KBM-7 (cell line): ENCODE data around the gene GGTLC2.
"Not testable (repeated sequence)": the region's sequence is repeated elsewhere in the genome, so short reads cannot be mapped to it uniquely, and the experiment has no call there.

ENCODE experiments used
- DNase-seq: peaks from one replicate; pipeline ENCODE4 v3.0.0-alpha.2; 2015
- in situ Hi-C: fragments of 300-500 bp; cut with MboI; formaldehyde crosslinking; loops from 2 replicates; pipeline ENCODE4 v1.14.3; 2020; ENCODE audit warnings: low sequenced_read_pairs, low pct_unique_long_range_greater_than_20kb, mixed read lengths

The GGTLC2 gene

GRCh38 chr22:22685586-22685985 lies 41.2 kb downstream of the GGTLC2 start:
- in situ Hi-C loops = no loop called here
- no peak for DNase-seq

DNA sequence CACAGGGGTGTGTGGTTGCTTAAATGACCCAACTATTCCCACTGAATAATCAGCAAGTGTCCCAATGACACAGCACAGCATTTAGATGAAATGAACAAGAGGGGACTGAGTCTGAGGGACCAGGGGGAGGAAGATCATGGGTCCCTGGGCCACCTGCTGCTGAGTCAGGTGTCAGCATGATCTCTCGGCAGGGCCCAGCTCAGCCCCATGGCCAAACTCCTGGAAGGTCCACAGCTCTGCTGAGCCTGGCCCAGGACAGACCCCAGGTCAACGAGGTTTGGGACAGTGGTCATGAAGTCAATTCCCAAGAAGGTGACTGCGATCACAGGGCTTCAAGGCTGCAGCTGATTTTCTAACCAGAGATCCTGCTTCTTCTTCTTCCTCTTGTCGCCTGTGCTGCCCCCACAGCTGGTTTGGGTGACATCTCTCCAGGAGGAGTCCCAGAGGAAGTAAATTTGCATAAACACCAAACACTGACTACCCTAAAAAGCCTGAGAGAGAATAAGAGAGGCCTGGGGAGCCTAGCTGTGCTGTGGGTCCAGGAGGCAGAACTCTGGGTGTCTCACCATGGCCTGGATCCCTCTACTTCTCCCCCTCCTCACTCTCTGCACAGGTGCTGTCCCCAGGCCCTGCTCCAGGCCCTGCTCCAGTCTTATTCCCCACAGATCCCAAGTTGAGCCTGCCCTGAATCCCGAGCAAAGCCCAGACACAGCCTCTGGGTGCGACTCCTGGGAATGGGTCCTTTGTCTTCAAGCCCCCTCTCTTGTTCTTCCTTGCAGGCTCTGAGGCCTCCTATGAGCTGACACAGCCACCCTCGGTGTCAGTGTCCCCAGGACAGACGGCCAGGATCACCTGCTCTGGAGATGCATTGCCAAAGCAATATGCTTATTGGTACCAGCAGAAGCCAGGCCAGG lies 42.0 kb downstream of the GGTLC2 start:
- DNase-seq, in situ Hi-C loops: not testable (repeated sequence)

GRCh38 chr22:22687638-22688500 lies 43.5 kb downstream of the GGTLC2 start:
- in situ Hi-C loops = no loop called here
- DNase-seq = peak; percentile 59

DNA sequence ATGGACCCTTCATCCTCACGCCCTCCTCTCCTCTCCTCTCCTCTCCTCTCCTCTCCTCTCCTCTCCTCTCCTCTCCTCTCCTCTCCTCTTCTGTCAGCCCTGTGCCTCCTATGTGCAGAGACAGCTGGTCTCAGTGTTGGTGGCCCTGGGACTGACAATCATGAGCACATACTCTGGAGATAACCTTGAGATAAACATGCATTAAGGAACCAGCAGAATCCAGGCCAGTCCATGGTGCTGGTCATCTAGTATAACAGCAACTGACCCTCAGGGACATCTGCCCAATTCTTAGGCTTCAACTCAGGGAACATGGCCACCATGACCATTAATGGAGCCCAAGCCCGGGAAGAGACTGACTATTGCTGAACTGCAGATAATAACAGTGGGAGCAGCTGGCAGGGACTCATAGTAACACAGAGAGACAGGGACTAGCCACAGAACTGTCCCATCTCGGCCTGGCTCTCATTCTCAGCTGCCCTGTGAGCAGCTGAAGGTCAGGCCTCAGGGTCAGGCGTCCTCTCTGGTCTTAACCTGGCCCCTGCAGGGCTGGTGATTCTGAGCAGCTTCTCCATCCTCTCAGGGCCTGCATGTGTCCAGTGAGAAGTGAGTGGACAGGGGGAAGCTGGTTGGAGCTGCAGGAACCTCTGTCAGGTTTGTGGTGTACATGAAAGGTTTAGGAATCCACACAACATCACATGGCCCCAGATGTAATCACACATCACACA lies 45.4 kb downstream of the GGTLC2 start:
- in situ Hi-C loops = no loop called here
- DNase-seq = no peak

DNA sequence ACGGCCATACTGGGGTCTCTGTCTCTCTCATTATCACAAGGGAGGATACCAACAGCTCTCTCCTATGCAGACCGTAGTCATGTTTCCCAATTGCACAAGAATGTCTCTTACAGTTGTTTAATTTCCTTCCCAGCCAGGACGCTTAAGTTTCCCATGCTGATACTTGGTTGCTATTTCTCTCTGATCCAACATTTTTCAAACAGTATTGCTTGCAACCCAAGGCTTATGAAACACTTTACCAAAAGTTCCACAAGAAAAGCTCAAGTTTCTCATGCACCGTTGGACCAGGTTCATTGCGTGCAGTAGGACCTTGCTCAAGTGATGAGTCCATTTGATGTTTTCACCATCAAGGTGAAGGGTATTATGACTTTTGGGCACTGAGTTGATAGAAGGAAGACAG lies 46.6 kb downstream of the GGTLC2 start:
- no peak for DNase-seq
- in situ Hi-C loops = no loop called here

GRCh38 chr22:22691716-22692701 lies 47.6 kb downstream of the GGTLC2 start:
- in situ Hi-C loops = no loop called here
- no peak for DNase-seq

- in situ Hi-C loops = no loop called here
- peak; percentile 32 for DNase-seq
These were observed 48.5 kb downstream of the GGTLC2 start for GRCh38 chr22:22692707-22693530.

GRCh38 chr22:22693531-22693884 lies 49.1 kb downstream of the GGTLC2 start:
- in situ Hi-C loops = no loop called here
- no peak for DNase-seq

DNA sequence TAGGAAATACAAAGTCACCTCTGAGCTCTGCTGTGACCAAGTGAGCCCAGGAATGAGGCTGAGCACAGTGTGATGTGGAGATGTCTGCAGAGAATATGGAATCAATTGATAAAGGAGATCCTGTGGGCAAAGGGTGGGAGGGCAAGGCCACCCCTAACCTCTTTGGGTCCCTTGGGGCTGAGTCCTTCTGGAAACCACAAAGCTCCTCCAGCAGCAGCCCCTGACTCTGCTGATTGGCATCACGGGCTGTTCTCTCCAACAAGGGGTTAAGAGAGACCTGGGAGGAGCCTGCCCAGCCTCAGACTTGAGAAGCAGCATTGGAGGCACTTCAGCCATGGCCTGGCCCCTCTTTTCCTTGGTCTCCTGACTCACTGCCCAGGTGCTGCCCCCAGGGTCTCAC lies 49.7 kb downstream of the GGTLC2 start:
- no peak for DNase-seq
- in situ Hi-C loops = no loop called here

DNA sequence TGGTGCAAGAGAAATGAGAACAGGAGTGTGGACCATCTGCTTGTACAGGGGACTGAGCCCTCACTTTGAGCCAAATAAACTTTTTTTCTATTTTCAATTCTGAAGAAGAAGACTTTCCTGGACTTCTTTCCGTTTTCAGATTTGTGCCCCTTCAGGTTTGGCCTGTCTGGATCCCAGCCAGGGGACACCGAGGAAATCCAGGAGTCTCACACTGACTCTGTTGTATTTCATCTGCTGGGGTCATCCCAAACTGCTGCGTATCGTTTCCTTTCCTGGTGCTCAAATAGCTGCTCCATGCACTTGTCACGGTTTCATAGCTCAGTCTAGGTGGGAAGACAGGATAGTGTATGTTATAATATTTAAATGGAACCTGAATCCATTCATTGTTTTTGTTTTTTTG lies 51.7 kb downstream of the GGTLC2 start:
- DNase-seq = no peak
- in situ Hi-C loops = no loop called here
